Ishikawa (cell line): Measurements from ENCODE around the gene MEGF11.

Experiments
- CEBPB ChIP-seq: IDR thresholded peaks from 2 replicates; pipeline ENCODE4 v1.6.1; 2012
- CREB1 ChIP-seq: IDR thresholded peaks from 2 replicates; pipeline ENCODE4 v1.6.1; 2012; ENCODE audit warnings: low read depth
- EGR1 ChIP-seq: IDR thresholded peaks from 2 replicates; pipeline ENCODE4 v1.6.1; 2012
- EP300 ChIP-seq: IDR thresholded peaks from 2 replicates; pipeline ENCODE4 v1.6.1; 2012; ENCODE audit warnings: borderline replicate concordance
- FOXM1 ChIP-seq: IDR thresholded peaks from 2 replicates; pipeline ENCODE4 v1.6.1; 2012; ENCODE audit warnings: low read depth, borderline replicate concordance
- MAX ChIP-seq: IDR thresholded peaks from 2 replicates; pipeline ENCODE4 v1.6.1; 2012
- NFIC ChIP-seq: IDR thresholded peaks from 2 replicates; pipeline ENCODE4 v1.6.1; 2012
- RAD21 ChIP-seq: IDR thresholded peaks from 2 replicates; pipeline ENCODE4 v1.6.1; 2012; ENCODE audit warnings: low read depth
- REST ChIP-seq: IDR thresholded peaks from 2 replicates; pipeline ENCODE4 v1.6.1; 2012; ENCODE audit warnings: low read depth, mild to moderate bottlenecking
- TAF1 ChIP-seq: IDR thresholded peaks from 2 replicates; pipeline ENCODE4 v1.6.1; 2012; ENCODE audit warnings: low read depth, mild to moderate bottlenecking
- TCF12 ChIP-seq: IDR thresholded peaks from 2 replicates; pipeline ENCODE4 v1.6.1; 2012; ENCODE audit warnings: low read depth
- TEAD4 ChIP-seq: IDR thresholded peaks from 2 replicates; pipeline ENCODE4 v1.6.1; 2012
- USF1 ChIP-seq: IDR thresholded peaks from 2 replicates; pipeline ENCODE4 v1.6.1; 2012
- YY1 ChIP-seq: IDR thresholded peaks from 2 replicates; pipeline ENCODE4 v1.6.1; 2012; ENCODE audit warnings: low read depth
- ZBTB7A ChIP-seq: IDR thresholded peaks from 2 replicates; pipeline ENCODE4 v1.6.1; 2012; ENCODE audit warnings: low read depth

The MEGF11 gene

GRCh38 chr15:66110864-66111263 is 142.7 kb downstream of the MEGF11 start:
- TF ChIP-seq CREB1: no peak
- no peak for TF ChIP-seq REST
- no peak for TF ChIP-seq EGR1

GRCh38 chr15:66109826-66110225 is 143.7 kb downstream of the MEGF11 start:
- TF ChIP-seq USF1: no peak
- no peak for TF ChIP-seq ZBTB7A
- no peak for TF ChIP-seq MAX
- TF ChIP-seq REST: no peak
- TF ChIP-seq NFIC: no peak
- no peak for TF ChIP-seq YY1
- TF ChIP-seq RAD21: no peak
- no peak for TF ChIP-seq FOXM1
- no peak for TF ChIP-seq EP300
- no peak for TF ChIP-seq CREB1
- TF ChIP-seq EGR1: no peak
- TF ChIP-seq TCF12: no peak

- TF ChIP-seq REST: no peak
- TF ChIP-seq USF1: no peak
- TF ChIP-seq CEBPB: no peak
- no peak for TF ChIP-seq ZBTB7A
- no peak for TF ChIP-seq TAF1
- no peak for TF ChIP-seq RAD21
- no peak for TF ChIP-seq NFIC
- TF ChIP-seq TCF12: no peak
- TF ChIP-seq TEAD4: no peak
- TF ChIP-seq EGR1: no peak
- TF ChIP-seq FOXM1: no peak
- TF ChIP-seq YY1: no peak
- TF ChIP-seq EP300: no peak
- no peak for TF ChIP-seq CREB1
- TF ChIP-seq MAX: no peak
Measured at GRCh38 chr15:66108483-66109265, 144.9 kb downstream of the MEGF11 start.

- TF ChIP-seq EGR1: no peak
- TF ChIP-seq YY1: no peak
- TF ChIP-seq TCF12: no peak
- TF ChIP-seq CEBPB: no peak
- TF ChIP-seq ZBTB7A: no peak
- no peak for TF ChIP-seq TAF1
- no peak for TF ChIP-seq REST
- TF ChIP-seq USF1: no peak
- TF ChIP-seq RAD21: no peak
- no peak for TF ChIP-seq MAX
- no peak for TF ChIP-seq EP300
- no peak for TF ChIP-seq TEAD4
- TF ChIP-seq FOXM1: no peak
- no peak for TF ChIP-seq NFIC
- no peak for TF ChIP-seq CREB1
Measured at GRCh38 chr15:66107070-66107469, 146.5 kb downstream of the MEGF11 start.
